Loucy (cell line): ENCODE measurements around the gene OR8G1.

ENCODE experiments used
- EZH2phosphoT487 ChIP-seq: fragments of 200-600 bp; IDR thresholded peaks from 2 replicates; pipeline ENCODE4 v1.6.1; 2018; ENCODE audit warnings: antibody characterized with exemption, mild to moderate bottlenecking, moderate library complexity, borderline replicate concordance
- TF ChIP-seq, protein P1 (sequence below): fragments of 200-600 bp; sonication (generic); conservative IDR thresholded peaks from 2 replicates; pipeline ENCODE4 v1.5.1; 2014; ENCODE audit warnings: mild to moderate bottlenecking, antibody characterized with exemption, low read length

DNA sequence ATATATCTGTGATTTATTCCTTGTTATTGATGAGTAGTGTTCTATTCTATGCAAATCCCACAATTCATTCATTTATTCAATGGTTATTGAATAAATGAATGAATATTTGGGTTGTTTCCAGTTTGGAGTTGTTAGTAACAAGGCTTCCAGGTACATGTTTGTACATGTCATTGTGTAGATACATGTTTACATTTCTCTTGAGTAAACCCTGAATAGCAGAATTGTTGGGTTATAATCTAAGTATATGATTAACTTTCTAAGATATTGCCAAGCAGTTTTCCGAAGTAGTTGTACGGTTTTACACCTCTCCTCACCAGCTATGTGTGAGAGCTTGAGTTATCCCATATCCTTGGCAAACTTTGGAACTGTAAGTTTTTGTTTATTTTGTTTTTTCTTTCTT, 18.5 kb upstream of the OR8G1 start:
- TF ChIP-seq, protein P1, sequence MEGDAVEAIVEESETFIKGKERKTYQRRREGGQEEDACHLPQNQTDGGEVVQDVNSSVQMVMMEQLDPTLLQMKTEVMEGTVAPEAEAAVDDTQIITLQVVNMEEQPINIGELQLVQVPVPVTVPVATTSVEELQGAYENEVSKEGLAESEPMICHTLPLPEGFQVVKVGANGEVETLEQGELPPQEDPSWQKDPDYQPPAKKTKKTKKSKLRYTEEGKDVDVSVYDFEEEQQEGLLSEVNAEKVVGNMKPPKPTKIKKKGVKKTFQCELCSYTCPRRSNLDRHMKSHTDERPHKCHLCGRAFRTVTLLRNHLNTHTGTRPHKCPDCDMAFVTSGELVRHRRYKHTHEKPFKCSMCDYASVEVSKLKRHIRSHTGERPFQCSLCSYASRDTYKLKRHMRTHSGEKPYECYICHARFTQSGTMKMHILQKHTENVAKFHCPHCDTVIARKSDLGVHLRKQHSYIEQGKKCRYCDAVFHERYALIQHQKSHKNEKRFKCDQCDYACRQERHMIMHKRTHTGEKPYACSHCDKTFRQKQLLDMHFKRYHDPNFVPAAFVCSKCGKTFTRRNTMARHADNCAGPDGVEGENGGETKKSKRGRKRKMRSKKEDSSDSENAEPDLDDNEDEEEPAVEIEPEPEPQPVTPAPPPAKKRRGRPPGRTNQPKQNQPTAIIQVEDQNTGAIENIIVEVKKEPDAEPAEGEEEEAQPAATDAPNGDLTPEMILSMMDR: no peak
- no peak for TF ChIP-seq EZH2phosphoT487
